GM12878 (cell line): ENCODE results near the gene DONSON. TPM values are rescaled to one million over a fixed set of nuclear protein-coding genes. Genes with fewer than 3 reads are reported as not detected.
A peak's percentile ranks its signal among the peaks of the same experiment; 100 is the strongest.

Source experiments
- ATAC-seq: fragments of 200-7000 bp; cut with Tn5 transposase; 3 replicates; pipeline ENCODE4 v1.9.1; 2020; ENCODE audit warnings: mild to moderate bottlenecking, moderate library complexity
- BruUV-seq: library from RNA; stranded (reverse); fragments of 400-500 nt; replicated peaks from 2 replicates; lab custom pipeline; 2021; lab: Mats Ljungman, UMichigan
- CTCF ChIA-PET: fragments of 300-600 bp; sonication (Branson Sonifier 250); formaldehyde crosslinking; extraction: SDS; loops from one replicate; lab custom pipeline; 2021; ENCODE audit warnings: inconsistent platforms; lab: Yijun Ruan, JAX
- POLR2A ChIA-PET: fragments of 350-600 bp; formaldehyde crosslinking; extraction: SDS; loops from one replicate; lab custom pipeline; 2021; ENCODE audit warnings: inconsistent platforms; lab: Charles Lee
- RAD21 ChIA-PET: fragments of 300-600 bp; sonication (Branson Sonifier 250); formaldehyde crosslinking; loops from one replicate; lab custom pipeline; 2023; ENCODE audit warnings: antibody characterized with exemption; ENCODE audit not compliant: unreplicated experiment; lab: Charles Lee
- SMC1A ChIA-PET: fragments of 300-600 bp; sonication (Branson Sonifier 250); formaldehyde crosslinking; loops from one replicate; lab custom pipeline; 2023; ENCODE audit not compliant: unreplicated experiment, uncharacterized antibody; lab: Charles Lee
- DNase-seq: peaks from one replicate; pipeline ENCODE4 v3.0.0-alpha.2; 2011; ENCODE audit warnings: low read depth, low spot score
- FAIRE-seq: peaks from 3 replicates; lab custom pipeline; 2011; peaks lifted over from hg19 to GRCh38; lab: Jason Lieb, UNC
- H2AFZ ChIP-seq: 2 replicates; pipeline ENCODE4 v1.6.0; 2011; ENCODE audit warnings: low read depth, low read length, control low read depth; ENCODE audit not compliant: control insufficient read depth
- H3K27ac ChIP-seq: 2 replicates; pipeline ENCODE4 v1.5.1; 2011; ENCODE audit warnings: control low read depth; ENCODE audit not compliant: control insufficient read depth, insufficient read depth
- H3K27me3 ChIP-seq, 2 experiments: replicated peaks in 1 of 2; 2 replicates each; pipeline versions ENCODE4 v1.6.0 to v1.6.1; 2011; ENCODE audit warnings: low read length in 1 of 2; ENCODE audit not compliant: control insufficient read depth in 2 of 2, insufficient read depth in 2 of 2
- H3K36me3 ChIP-seq, 2 experiments: 2 replicates each; pipeline ENCODE4 v1.5.1; 2011; ENCODE audit warnings: low read length in 1 of 2; ENCODE audit not compliant: control insufficient read depth in 2 of 2, insufficient read depth in 2 of 2
- H3K4me1 ChIP-seq: 2 replicates; pipeline ENCODE4 v1.6.1; 2011; ENCODE audit warnings: mild to moderate bottlenecking, low read length, moderate library complexity, mixed read lengths; ENCODE audit not compliant: control insufficient read depth, insufficient read depth
- H3K4me2 ChIP-seq: 2 replicates; pipeline ENCODE4 v1.6.0; 2011; ENCODE audit warnings: control low read depth; ENCODE audit not compliant: control insufficient read depth, insufficient read depth
- H3K4me3 ChIP-seq: fragments of 200-600 bp; sonication (generic); 2 replicates; pipeline ENCODE4 v1.5.1; 2016
- H3K79me2 ChIP-seq: 2 replicates; pipeline ENCODE4 v1.6.0; 2011; ENCODE audit warnings: low read length; ENCODE audit not compliant: control insufficient read depth, insufficient read depth
- H3K9ac ChIP-seq: 2 replicates; pipeline ENCODE4 v1.8.0; 2011; ENCODE audit warnings: low read length, control low read depth, mixed read lengths; ENCODE audit not compliant: control insufficient read depth, insufficient read depth
- H3K9me3 ChIP-seq: replicated peaks from 3 replicates; pipeline ENCODE4 v1.5.1; 2011; ENCODE audit warnings: mild to moderate bottlenecking, low read length; ENCODE audit not compliant: control insufficient read depth, insufficient read depth
- H4K20me1 ChIP-seq: 2 replicates; pipeline ENCODE4 v1.6.0; 2011; ENCODE audit not compliant: control insufficient read depth, insufficient read depth
- EGR1 ChIP-seq, 2 experiments: IDR thresholded peaks; 1 replicate in 1 of 2; 2 replicates in 1 of 2; pipeline ENCODE4 v1.6.1; 2011 to 2012; ENCODE audit warnings: low read depth in 2 of 2, low read length in 2 of 2, borderline replicate concordance in 1 of 2, mild to moderate bottlenecking in 1 of 2, moderate library complexity in 1 of 2
- KLF5 ChIP-seq: fragments of 450-650 bp; IDR thresholded peaks from 2 replicates; pipeline ENCODE4 v1.6.1; 2014; ENCODE audit warnings: mild to moderate bottlenecking; ENCODE audit not compliant: partially characterized antibody
- NFYA ChIP-seq: IDR thresholded peaks from 2 replicates; pipeline ENCODE4 v1.6.1; 2011; ENCODE audit warnings: low read depth, mild to moderate bottlenecking, low read length, improper control_type of control experiment, borderline replicate concordance
- NRF1 ChIP-seq: conservative IDR thresholded peaks from 2 replicates; pipeline ENCODE4 v1.6.1; 2011; ENCODE audit warnings: mild to moderate bottlenecking, low read depth, low read length, improper control_type of control experiment
- PML ChIP-seq: IDR thresholded peaks from 2 replicates; pipeline ENCODE4 v1.6.1; 2012; ENCODE audit warnings: low read length, inconsistent platforms
- POLR2AphosphoS2 ChIP-seq: IDR thresholded peaks from 2 replicates; pipeline ENCODE4 v1.6.1; 2011; ENCODE audit warnings: low read depth, mild to moderate bottlenecking, low read length, improper control_type of control experiment, moderate library complexity
- POU2F2 ChIP-seq: IDR thresholded peaks from 3 replicates; pipeline ENCODE4 v1.6.1; 2011; ENCODE audit warnings: low read depth, mild to moderate bottlenecking, low read length, borderline replicate concordance
- SKIL ChIP-seq: fragments of 450-650 bp; IDR thresholded peaks from 2 replicates; pipeline ENCODE4 v1.6.1; 2017; ENCODE audit warnings: mild to moderate bottlenecking, low read depth, inconsistent platforms; ENCODE audit not compliant: poor library complexity, severe bottlenecking
- SPI1 ChIP-seq: IDR thresholded peaks from 2 replicates; pipeline ENCODE4 v1.6.1; 2011; ENCODE audit warnings: low read depth, mild to moderate bottlenecking, low read length, moderate library complexity, borderline replicate concordance; ENCODE audit not compliant: insufficient read depth
- YY1 ChIP-seq: IDR thresholded peaks from 2 replicates; pipeline ENCODE4 v1.6.1; 2011; ENCODE audit warnings: low read depth, mild to moderate bottlenecking, low read length
- WGBS: methylation state at CpG from one replicate; pipeline ENCODE4 v1.1.6; 2016; ENCODE audit warnings: low lambda C conversion rate; ENCODE audit not compliant: insufficient replicate concordance, insufficient coverage; ENCODE audit errors: missing lambda C conversion rate; 5-methylcytosine and 5-hydroxymethylcytosine counted together
- in situ Hi-C: fragments of 300-500 bp; cut with MboI; formaldehyde crosslinking; loops from 9 replicates; pipeline ENCODE4 v1.14.3; 2018; ENCODE audit warnings: mixed read lengths
- intact Hi-C: fragments of 100-400 bp; cut with micrococcal nuclease; formaldehyde crosslinking; loops from one replicate; pipeline ENCODE4 v1.14.2; 2022; ENCODE audit not compliant: unreplicated experiment
- polyA plus RNA-seq, 11 experiments: library from polyadenylated mRNA; depleted of rRNA in 4 of 11; unstranded in 6 of 11; stranded (reverse) in 5 of 11; fragments of >200 nt; fragmentation: Nextera tagmentation in 4 of 11; fragmentation: Illumina TruSeq in 1 of 11; extraction: Ambion mirVana in 4 of 11; extraction: Trizol in 1 of 11; gene quantifications; 1 replicate in 1 of 11; 2 replicates in 10 of 11; pipeline versions ENCODE4 v1.2.1 to v1.2.3, GENCODE V29; 2011 to 2016; ENCODE audit warnings: inconsistent platforms in 2 of 11, missing spikeins in 2 of 11, low read depth in 1 of 11
- total RNA-seq, 4 experiments: library from RNA; depleted of rRNA in 3 of 4; stranded (reverse); fragments of >200 nt in 3 of 4; fragmentation: Illumina TruSeq in 1 of 4; extraction: Trizol in 1 of 4; gene quantifications; 2 replicates each; pipeline versions ENCODE4 v1.2.1 to v1.2.3, GENCODE V29; 2013 to 2021
- TF ChIP-seq, protein P1 (sequence below): fragments of 450-650 bp; IDR thresholded peaks from 2 replicates; pipeline ENCODE4 v1.6.1; 2017; ENCODE audit warnings: mild to moderate bottlenecking, moderate library complexity

Gene DONSON
- total and polyA plus RNA-seq, 10 of the 15 experiments (the other 5 are each of a cell fraction or from before 2014, with no cell fraction given): 13.6 to 51.2 (median 32.2) TPM

GRCh38 chr21:33542640-33543504 is 45.6 kb downstream of the DONSON start, which contains the start of gene SON:
Gene SON, plus strand, starts transcription at chr21:33543038. Its CDS starts 55 bp downstream, at chr21:33543093.
- Histone ChIP-seq H3K27ac (peak within 1 kb of the TSS; percentile 100), H3K4me3 (peak within 1 kb of the TSS; percentile 96), H4K20me1 (peaks cover 2% of the 10 kb centered on the region; the same call in 1 of the 2 replicates), H3K79me2 (peaks cover 80% of the 10 kb centered on the region), H3K4me1 (no peaks in the 10 kb centered on the region), H3K9ac (peak within 1 kb of the TSS; percentile 100), H3K4me2 (peak within 1 kb of the TSS; percentile 73), H3K27me3 (no peaks in the 10 kb centered on the region), H3K36me3 (peaks cover 0 to 16% of the 10 kb centered on the region in 2 experiments; a peak in 3 of 4 replicates), H2AFZ (peak within 1 kb of the TSS; percentile 88), H3K9me3 (no peaks in the 10 kb centered on the region; the same call in 2 of the 3 replicates)
- FAIRE-seq (peak; percentile 88), DNase-seq (peak; percentile 95), ATAC-seq (peak; percentile 94)
- RAD21 ChIA-PET: interaction anchor here (0.6 to 1.0 kb wide), 2 partner anchors 52 to 63 kb away, joined by 3 to 5 read pairs; partner anchors contain the start of genes DNAJC28 and TMEM50B
- SMC1A ChIA-PET: interaction anchor here (0.7 to 4.1 kb wide), 6 partner anchors 8 to 312 kb away, joined by 3 to 23 read pairs (median 5); partner anchors contain the start of gene DNAJC28
- intact Hi-C loops (loop anchor here (5.0 to 10.0 kb wide), 5 partner anchors 44 to 771 kb away; partner anchors contain the start of genes DONSON, IFNGR2 and PAXBP1), in situ Hi-C loops (no loop called here)
- CTCF ChIA-PET: interaction anchor here (0.7 to 2.5 kb wide), 4 partner anchors 15 to 64 kb away, joined by 3 to 9 read pairs (median 3); no protein-coding TSS in a partner anchor
- WGBS: 1% methylated on average over 51 of the region's 57 CpGs
- TSS peak; percentile 62 for BruUV-seq
- POLR2A ChIA-PET: interaction anchor here (0.6 to 3.0 kb wide), 11 partner anchors 14 to 1186 kb away, joined by 3 to 13 read pairs (median 4); partner anchors contain the start of genes DNAJC28, SYNJ1 and TMEM50B
- peak; percentile 99 for TF ChIP-seq YY1
- 0 out of 2 replicates have a peak, but pooled peaks have one; percentile 44 for TF ChIP-seq POLR2AphosphoS2
- no peak for TF ChIP-seq SKIL
- peak; percentile 36 for TF ChIP-seq NRF1
- TF ChIP-seq NFYA: peak; percentile 24; the same call in 1 of the 2 replicates
- TF ChIP-seq POU2F2: peak; percentile 81; the same call in 2 of the 3 replicates
- TF ChIP-seq SPI1: peak; percentile 4; the same call in 1 of the 2 replicates
- TF ChIP-seq KLF5: peak; percentile 45
- peak; percentile 51 for TF ChIP-seq PML
- TF ChIP-seq, protein P1, sequence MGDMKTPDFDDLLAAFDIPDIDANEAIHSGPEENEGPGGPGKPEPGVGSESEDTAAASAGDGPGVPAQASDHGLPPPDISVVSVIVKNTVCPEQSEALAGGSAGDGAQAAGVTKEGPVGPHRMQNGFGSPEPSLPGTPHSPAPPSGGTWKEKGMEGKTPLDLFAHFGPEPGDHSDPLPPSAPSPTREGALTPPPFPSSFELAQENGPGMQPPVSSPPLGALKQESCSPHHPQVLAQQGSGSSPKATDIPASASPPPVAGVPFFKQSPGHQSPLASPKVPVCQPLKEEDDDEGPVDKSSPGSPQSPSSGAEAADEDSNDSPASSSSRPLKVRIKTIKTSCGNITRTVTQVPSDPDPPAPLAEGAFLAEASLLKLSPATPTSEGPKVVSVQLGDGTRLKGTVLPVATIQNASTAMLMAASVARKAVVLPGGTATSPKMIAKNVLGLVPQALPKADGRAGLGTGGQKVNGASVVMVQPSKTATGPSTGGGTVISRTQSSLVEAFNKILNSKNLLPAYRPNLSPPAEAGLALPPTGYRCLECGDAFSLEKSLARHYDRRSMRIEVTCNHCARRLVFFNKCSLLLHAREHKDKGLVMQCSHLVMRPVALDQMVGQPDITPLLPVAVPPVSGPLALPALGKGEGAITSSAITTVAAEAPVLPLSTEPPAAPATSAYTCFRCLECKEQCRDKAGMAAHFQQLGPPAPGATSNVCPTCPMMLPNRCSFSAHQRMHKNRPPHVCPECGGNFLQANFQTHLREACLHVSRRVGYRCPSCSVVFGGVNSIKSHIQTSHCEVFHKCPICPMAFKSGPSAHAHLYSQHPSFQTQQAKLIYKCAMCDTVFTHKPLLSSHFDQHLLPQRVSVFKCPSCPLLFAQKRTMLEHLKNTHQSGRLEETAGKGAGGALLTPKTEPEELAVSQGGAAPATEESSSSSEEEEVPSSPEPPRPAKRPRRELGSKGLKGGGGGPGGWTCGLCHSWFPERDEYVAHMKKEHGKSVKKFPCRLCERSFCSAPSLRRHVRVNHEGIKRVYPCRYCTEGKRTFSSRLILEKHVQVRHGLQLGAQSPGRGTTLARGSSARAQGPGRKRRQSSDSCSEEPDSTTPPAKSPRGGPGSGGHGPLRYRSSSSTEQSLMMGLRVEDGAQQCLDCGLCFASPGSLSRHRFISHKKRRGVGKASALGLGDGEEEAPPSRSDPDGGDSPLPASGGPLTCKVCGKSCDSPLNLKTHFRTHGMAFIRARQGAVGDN: peak; percentile 45; the same call in 1 of the 2 replicates
- TF ChIP-seq EGR1 (IDR thresholded peaks at IDR 0.05; ENCODE audit: borderline replicate concordance in 1 of 2, low read depth in 2 of 2, low read length in 2 of 2): no peak
